HG03196 (cell line): ENCODE results near the gene FTO.

Experiments used
- ATAC-seq: cut with Tn5 transposase; IDR thresholded peaks from one replicate; pipeline ENCODE4 v1.9.1; 2021; ENCODE audit not compliant: unreplicated experiment

Gene FTO

DNA sequence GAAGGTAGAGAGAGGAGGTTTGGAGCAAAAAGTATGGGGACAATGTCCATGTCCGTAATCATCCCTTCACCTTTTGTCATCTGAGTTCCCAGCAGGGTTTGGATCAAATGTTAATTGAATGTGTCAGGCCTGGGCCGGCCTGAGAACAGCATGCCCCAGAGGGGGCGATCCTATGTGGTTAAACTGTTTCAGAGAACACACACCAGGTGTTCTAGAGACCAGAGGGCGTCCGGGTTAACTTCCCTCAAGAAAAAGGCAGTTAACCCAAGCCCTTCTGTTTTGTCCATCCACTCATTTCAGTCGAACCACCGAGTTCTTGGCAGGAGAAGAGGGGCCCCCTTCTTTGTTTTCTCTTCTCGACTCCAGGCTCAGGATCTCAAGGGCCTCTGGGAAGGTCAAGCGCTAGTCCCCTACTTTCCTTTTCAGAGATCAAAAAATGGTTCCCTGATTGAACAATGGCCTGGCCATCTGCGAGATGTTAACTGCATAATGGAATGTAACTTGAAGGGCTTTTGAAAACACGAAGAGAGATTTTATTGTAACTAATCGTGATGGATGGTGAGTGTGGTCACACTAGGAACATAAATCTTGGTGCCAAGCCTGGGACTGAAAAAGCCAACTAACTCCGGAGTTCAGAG is 440.1 kb downstream of the FTO start:
- no peak for ATAC-seq

DNA sequence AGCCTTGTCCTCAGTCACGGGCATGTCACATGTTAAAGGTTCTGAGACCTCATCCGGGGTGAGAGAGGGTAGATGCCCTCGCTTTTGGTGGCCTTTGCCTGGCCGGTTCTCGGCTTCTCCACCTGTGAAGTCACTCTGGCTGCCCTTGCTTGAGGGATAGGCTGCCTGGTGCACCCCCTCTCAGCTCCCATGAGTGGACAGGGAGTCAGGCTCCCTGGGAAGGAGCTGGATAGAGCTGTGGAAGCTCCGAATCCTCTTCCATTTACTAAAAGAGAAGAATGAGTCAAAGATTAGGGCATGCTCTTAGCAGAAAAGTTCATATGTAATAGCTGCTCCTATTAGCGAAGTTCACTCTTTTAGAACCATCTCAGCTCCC is 440.6 kb downstream of the FTO start:
- ATAC-seq, result no peak

DNA sequence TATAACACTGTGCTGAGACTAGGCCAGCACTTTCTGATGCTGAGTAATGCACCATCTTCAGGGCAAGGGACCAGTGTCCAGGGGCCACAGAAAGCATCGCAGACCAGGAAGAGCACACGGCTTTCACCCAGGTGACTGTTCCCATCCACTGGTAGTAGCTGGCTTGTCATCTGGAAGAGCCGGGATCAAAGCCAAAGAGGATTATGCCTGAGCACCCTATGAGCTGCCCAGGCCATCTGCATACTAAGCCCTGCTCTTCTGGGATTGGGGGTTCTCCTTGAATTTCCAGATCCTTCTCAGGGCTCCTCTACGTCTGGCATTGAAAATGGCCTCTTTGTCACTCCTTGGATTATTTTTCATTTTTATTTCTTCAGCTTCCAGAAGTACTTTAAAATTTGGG is 441.9 kb downstream of the FTO start:
- ATAC-seq, result no peak

DNA sequence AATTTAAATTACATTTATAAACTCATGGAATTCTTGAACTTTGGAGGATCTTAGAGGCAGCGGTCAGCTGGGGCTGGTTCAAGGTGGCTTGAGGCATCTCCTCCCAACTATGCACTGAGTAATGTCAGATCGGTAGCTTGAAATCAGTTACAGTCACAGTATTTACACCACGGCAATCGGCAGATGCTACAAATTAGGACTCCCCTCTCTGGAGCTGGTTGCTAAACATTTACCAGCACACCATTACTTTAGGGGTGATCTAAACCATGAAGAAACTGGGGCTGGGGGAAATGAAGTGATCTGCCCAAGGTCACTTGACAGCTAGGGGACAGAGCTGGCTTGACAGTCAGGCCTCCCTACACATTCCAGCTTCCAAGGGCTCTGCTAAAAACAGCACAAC is 445.0 kb downstream of the FTO start:
- ATAC-seq, result no peak

DNA sequence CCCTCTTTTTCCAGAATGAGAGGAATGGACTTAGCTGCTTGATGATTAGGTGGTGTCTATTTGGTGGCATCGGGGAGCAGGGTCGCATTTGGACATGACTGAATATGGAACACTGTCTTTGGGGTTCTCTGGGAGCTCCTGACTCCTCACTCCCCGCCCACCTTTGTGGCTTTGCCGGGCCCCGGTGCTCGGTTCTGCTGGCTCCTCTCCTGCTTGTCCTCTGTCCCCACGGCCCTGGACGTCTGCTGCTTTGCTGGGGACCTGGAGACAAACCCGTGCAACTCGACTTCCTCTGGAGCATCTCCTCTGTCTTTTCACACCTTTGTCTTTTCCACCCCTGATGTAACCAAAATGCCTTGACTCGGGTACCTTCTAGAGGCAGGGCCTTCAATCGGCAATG is 446.9 kb downstream of the FTO start:
- ATAC-seq, result no peak

DNA sequence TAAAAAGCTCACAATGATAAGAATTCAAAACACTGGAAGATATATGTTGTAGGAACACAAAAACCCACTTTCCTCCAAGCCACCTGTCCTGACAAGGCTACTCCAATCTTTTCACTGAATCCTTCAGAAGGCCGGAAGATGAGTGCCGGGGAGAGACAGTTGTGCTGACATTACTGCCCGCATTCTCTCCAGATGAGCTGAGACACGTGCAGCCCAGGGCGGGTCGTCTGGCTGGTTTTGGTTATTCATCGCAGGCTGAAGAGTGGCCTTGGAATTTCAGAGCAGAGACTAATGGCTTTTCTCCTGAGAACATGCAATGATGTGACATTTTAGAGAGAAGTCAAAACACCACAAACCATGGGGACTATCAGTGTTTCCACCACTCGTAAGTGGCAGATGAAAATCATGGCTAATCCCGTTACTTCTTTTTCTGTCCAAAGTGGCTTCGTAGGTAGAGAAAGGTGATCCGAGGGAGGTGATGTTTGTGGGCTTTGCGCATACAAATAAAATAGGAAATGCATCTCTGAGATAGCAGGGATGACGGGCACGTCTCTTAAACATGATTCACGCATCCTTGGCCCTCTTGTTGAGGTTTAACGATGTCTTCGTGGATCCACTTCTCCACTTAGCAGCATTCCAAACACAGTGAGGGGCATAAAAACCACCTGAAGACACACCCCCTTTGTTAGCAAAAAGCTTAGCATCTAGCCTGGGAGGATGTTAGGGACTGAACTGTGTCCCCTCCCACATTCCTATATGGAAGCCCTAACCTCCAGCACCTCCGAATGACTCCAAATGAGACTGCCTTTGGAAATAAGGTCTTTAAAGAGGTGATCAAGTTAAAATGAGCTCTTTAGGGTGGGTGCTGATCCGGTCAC is 448.6 kb downstream of the FTO start:
- ATAC-seq, result no peak

DNA sequence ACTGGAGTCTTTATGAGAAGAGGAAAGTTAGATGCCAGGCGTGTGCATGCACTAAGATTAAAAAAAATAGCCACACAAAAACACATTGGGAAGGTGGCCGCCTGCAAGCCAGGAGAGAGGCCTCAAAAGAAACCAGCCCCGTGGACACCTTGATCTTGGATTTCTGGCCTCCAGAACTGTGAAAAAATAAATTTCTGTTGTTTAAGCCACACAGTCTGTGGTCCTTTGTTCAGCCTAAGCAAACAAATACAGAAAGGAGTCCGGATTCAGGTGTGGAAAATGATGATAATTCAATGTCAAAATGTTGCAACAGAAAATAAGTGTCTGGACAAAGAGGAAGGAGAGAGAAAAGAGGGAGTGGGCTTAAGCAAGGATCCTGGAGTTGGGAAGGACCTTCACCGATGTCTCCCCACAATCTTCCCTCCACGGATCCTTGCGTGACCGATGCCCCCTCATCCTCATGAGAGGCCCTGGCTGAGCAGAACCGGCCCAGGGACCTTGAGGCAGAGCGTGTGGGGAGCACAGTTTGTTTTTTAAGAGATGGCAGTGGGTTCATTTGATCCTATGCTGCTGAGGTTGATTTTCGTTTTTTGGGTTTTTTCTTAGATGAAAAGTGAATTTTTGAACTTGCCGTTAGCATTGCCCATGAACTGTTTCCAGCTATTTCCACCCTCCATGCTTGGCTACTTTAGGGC is 449.4 kb downstream of the FTO start:
- no peak for ATAC-seq

DNA sequence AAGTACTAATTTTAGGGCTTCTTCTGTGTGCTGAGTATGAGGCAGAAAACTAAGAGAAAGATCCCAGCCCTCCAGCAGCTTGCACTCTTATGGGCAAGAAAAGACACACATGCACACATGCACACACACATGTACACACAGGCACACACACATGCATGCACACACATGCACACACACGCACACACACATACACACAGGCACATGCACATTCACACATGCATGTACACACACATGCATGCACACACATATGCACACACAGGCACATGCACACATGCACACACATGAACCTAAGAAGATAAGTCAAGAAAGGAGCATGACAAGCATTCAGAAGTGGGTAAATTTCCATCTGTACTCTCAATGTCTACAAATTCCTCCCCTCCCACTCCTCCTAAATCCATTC is 452.4 kb downstream of the FTO start:
- no peak for ATAC-seq

DNA sequence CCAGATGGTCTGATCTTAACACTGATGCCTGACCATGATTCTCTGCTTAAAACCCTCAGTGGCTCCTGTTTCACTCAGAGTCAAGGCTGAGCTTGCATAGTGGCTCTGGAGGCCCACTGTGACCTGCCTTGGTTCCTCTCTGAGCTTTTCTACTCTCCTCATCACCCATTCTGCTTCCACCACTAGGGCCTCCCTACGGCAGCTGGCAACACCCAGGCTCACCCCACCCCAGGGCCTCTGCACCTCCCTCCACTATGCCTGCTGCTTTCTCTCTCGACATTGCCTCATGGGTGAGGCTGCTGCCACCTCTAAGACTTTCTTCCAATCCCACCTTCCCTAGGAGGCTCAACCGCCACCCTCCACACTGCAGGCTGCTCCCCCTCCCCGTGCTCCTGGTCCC is 455.0 kb downstream of the FTO start:
- no peak for ATAC-seq

DNA sequence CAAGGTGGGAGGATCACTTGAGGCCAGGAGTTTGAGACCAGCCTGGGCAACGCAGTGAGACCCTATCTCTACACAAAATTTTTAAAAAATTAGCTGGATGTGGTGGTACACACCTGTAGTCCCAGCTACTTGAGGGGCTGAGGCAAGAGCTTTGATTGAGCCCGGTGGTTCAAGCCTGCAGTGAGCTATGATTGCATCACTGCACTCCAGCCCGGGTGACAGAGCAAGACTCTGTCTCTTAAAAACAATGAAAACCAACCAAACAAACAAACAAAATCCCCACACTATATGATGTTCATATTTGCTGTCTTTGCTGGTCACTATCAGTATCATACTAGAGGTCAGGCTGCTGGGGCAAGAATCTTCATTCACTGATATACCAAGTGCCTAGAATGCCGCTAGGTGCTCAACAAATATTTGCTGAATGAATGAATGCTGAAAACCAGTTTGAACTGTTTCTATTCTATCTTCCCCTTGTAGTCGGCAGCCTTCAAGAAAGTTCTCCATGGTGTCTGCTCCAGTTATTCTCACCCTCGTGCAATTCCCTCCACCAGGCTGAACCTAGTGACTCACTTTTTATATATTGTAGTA is 455.6 kb downstream of the FTO start:
- ATAC-seq, result no peak

DNA sequence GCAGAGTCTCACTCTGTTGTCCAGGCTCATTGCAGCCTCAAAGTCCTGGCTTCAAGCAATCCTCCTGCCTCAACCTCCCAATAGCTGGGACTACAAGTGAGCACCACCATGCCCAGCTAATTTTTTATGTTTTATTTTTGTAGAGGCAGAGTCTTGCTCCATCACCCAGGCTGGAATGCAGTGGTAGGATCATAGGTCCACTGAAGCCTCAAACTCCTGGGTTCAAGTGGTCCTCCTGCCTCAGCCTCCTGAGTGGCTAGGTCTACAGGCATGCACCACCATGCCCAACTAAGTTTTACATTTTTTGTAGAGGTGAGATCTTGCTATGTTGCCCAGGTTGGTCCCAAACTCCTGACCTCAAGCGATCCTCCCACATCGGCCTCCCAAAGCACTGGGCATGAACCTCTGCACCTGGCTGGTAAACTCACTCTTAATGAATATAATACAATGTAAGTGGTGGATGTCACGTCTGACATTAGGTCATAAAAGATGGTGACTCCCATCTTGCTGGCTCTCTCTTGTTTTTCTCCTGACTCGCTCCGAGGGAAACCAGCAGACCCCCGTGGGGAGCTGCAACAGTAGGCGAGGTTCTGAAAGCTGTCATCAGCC is 456.4 kb downstream of the FTO start:
- ATAC-seq, result no peak

DNA sequence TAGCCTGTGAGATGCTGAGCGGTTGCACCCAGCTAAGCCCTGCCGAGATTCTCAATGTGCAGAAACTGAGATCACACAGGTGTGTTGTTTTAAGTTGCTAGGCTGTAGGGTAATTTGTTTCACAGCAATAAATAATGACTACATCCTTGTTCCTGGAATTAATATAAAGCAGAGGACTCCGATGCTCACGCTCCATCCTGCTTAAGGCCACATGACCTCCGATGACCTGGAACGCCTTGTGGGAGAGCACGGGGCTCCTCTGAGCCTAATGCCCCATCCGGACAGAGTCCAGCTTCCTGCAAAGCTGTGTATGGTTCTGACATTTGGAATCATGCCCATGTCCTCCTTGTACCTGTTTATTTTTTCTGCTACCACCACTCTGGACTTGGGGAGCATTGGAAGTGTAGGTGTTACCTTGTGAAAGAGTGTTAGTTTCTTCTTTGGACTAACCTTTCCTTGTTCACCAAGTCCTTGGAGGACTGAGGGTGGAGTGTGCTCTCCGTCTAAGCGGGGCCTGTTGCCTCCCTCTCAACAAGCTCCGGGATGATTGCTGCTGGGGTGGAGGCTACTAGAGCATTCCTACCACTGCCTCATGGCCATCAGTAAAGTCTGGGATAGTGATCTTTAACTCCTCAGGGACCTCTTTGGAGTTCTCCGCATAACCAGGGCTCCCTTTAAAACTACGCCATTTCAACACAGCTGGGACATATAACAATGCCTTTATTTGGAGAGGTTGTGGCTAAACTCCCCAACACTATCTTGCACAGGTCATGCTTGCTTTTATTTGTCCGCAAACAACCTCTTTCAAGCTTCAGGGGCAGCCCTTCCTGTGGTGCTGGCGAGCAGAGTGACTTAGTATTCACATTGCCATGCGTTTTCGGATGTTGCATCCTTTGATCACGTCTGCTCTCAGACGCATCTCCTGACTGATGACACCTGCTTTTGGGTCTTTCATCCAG is 457.3 kb downstream of the FTO start:
- no peak for ATAC-seq

DNA sequence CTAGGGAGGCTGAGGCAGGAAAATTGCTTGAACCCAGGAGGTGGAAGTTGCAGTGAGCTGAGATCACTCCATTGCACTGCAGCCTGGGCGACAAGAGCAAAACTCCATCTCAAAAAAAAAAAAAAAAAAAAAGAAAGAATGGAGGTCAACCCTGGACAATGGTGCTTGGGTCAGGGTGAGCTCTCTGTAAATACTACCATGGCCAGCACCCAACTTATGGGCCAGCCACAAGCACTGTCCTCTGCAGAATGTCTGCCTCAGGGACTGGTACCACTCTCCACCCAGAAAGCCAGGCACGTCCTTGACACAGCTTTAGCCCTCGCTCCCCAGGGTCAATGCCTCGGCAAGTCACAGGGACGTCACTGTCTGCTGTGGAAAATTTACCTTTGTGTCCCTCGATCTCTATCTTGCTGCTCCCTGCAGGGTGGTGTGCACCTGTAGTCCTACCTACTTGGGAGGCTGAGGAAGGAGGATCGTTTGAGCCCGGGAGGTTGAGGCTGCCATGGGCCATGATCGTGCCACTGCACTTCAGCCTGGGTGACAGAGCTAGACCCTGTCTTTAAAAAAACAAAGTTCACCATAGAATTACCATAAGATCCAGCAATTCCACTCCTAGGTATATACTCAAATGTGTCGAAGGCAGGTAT is 459.4 kb downstream of the FTO start:
- ATAC-seq, result no peak

DNA sequence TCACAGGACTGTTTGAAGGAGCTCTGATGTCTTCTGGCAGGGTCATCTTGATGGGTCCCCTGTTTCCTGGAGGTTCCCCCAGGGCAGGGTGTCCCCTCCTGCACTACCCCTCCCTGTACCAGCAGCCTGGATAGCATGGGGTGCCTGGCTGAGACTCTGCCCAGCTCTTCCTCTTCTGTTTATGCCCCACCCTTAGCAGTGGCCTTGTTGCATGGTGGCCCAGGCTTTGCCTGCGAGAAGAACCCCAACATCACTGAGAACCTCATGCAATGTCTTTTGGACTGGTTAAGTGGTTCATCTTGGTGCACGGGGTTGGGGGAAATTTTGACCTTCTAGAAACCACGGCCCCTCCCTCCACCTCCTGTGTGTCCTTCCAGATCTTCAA is 460.8 kb downstream of the FTO start:
- ATAC-seq, result no peak

DNA sequence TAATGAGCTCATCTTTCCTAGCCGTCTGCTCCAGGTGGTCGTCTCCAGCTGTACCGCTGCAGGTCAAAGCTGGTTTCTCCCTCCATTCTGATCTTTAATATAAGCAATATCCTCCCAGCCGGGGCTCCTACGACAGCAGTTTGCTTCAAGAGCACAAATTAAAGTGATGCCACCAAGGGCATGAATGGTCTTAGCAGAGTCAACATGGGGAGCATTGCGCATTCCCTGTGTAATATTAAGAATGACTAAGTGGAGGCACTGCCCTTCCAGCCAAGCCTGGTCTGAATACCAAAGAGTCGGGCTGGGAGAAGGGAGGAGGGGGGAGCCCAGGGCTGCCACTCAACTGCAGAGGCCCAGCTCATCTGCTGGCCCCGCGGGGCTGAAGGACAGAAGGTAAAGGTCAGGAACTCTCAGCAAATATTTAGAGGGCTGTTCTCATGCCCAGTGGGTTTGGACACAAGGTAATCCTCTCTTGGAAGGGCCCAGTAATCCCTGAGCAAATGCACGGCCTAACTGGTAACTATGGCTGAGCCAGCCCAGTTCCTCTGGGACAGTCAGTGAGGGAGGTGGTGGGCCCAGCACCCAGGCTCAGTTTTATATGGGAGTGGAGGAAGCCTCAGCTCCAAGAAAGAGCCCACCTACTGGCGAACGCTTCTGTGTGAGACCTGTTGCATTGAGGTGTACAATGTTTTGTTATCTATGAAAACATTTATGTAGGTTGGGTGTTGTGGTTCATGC is 461.4 kb downstream of the FTO start:
- ATAC-seq, result no peak

DNA sequence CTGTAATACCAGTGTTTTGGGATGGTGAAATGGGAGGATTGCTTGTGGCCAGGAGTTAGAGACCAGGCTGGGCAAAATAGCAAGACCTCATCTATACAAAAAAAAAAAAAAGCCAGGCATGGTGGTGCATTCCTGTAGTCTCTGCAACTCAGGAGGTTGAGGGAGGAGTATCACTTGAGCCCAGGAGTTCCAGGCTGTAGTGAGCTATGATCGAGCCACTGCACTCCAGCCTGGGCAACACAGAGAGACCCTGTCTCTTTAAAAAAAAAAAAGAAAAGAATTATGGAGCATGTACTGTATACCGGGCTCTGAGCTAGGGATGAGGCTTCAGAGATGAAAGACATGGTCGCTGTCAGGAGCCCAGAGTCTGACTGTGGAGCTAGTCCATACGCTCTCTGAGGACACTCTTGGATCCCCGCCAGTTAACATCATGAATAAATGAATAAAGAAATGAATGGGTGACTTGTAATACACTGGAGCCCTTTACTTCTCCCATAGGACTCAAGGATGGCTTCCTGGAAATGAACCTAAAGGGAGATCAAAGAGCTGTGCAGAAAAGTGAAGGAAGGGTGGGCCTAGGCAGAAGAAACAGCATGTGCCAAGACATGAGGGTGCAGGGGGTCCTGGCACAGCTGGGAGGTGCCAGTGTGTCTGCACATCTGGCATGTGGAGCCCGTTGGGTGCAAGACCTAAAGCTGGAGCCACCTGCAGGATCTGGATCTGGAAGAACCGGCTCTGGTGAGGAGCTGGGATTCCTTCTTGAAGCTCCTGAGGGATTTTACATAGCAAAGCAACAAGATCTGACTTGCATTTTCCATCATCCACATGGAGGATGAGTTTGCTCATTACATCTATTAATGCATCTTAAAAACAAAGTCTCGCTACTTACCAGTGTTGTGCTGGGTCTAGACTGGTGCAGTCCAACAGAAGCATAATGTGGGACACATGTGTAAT is 462.2 kb downstream of the FTO start:
- no peak for ATAC-seq

DNA sequence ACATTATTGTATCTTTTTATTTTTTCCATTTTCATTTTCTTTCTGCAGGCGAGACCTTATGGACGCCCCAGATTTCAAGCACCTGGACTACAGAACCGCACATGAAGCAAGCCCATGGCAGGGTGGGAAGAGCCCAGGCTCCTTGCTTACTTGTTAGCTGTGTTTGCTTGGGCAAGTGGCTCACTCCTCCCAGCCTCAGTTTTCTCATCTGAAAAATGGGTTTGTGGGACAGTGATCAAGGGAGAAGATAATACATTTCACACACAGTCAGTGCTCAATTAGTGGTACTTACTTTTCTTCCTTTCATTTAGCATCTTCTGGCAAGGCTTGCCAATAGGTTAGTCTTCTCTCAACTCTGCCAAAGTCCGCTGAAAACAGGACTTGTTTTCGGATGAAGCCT is 465.2 kb downstream of the FTO start:
- ATAC-seq, result no peak
